Loucy (cell line): ENCODE measurements around the gene PRR35.

Experiments used
- H2AFZ ChIP-seq: fragments of 200-600 bp; sonication (generic); 2 replicates; pipeline ENCODE4 v1.6.0; 2016; ENCODE audit warnings: antibody characterized with exemption, mild to moderate bottlenecking, low read length, moderate library complexity
- H3F3A ChIP-seq: fragments of 200-600 bp; 2 replicates; pipeline ENCODE4 v1.6.0; 2016; ENCODE audit warnings: antibody characterized with exemption, low read depth, mild to moderate bottlenecking
- H3K27me3 ChIP-seq: fragments of 200-600 bp; sonication (generic); 2 replicates; pipeline ENCODE4 v1.6.1; 2014; ENCODE audit warnings: low read length, mild to moderate bottlenecking; ENCODE audit not compliant: insufficient read depth, poor library complexity, severe bottlenecking
- H3K36me3 ChIP-seq: fragments of 200-600 bp; sonication (generic); 2 replicates; pipeline ENCODE4 v1.6.1; 2016; ENCODE audit warnings: low read length; ENCODE audit not compliant: insufficient read depth
- H3K4me1 ChIP-seq: fragments of 200-600 bp; sonication (generic); 2 replicates; pipeline ENCODE4 v1.5.1; 2014; ENCODE audit warnings: low read length, mild to moderate bottlenecking; ENCODE audit not compliant: insufficient read depth, poor library complexity, severe bottlenecking
- H3K4me2 ChIP-seq: fragments of 200-600 bp; sonication (generic); 2 replicates; pipeline ENCODE4 v1.6.0; 2014; ENCODE audit warnings: antibody characterized with exemption, low read length, low read depth, mild to moderate bottlenecking; ENCODE audit not compliant: poor library complexity, severe bottlenecking
- H3K4me3 ChIP-seq: fragments of 200-600 bp; sonication (generic); 2 replicates; pipeline ENCODE4 v1.5.1; 2014; ENCODE audit warnings: low read length, mild to moderate bottlenecking, mixed read lengths; ENCODE audit not compliant: poor library complexity, severe bottlenecking
- H3K79me2 ChIP-seq: fragments of 200-600 bp; sonication (generic); 2 replicates; pipeline ENCODE4 v1.6.1; 2014; ENCODE audit warnings: low read length; ENCODE audit not compliant: insufficient read depth
- H3K9ac ChIP-seq: fragments of 200-600 bp; sonication (generic); 2 replicates; pipeline ENCODE4 v1.6.0; 2014; ENCODE audit warnings: mild to moderate bottlenecking, low read depth, low read length, moderate library complexity; ENCODE audit not compliant: poor library complexity, severe bottlenecking
- H3K9me2 ChIP-seq: fragments of 200-600 bp; sonication (generic); replicated peaks from 2 replicates; pipeline ENCODE4 v1.6.1; 2016; ENCODE audit warnings: low read depth, low read length, mixed read lengths
- H3K9me3 ChIP-seq: fragments of 200-600 bp; sonication (generic); 2 replicates; pipeline ENCODE4 v1.6.1; 2014; ENCODE audit warnings: mild to moderate bottlenecking, antibody characterized with exemption, low read length, low read depth; ENCODE audit not compliant: insufficient read depth
- H4K20me1 ChIP-seq: fragments of 200-600 bp; sonication (generic); 2 replicates; pipeline ENCODE4 v1.6.0; 2014; ENCODE audit warnings: antibody characterized with exemption, low read length, mild to moderate bottlenecking; ENCODE audit not compliant: insufficient read depth, poor library complexity, severe bottlenecking
- EZH2phosphoT487 ChIP-seq: fragments of 200-600 bp; IDR thresholded peaks from 2 replicates; pipeline ENCODE4 v1.6.1; 2018; ENCODE audit warnings: antibody characterized with exemption, mild to moderate bottlenecking, moderate library complexity, borderline replicate concordance
- TF ChIP-seq, protein P1 (sequence below): fragments of 200-600 bp; sonication (generic); conservative IDR thresholded peaks from 2 replicates; pipeline ENCODE4 v1.5.1; 2014; ENCODE audit warnings: mild to moderate bottlenecking, antibody characterized with exemption, low read length

PRR35 gene

DNA sequence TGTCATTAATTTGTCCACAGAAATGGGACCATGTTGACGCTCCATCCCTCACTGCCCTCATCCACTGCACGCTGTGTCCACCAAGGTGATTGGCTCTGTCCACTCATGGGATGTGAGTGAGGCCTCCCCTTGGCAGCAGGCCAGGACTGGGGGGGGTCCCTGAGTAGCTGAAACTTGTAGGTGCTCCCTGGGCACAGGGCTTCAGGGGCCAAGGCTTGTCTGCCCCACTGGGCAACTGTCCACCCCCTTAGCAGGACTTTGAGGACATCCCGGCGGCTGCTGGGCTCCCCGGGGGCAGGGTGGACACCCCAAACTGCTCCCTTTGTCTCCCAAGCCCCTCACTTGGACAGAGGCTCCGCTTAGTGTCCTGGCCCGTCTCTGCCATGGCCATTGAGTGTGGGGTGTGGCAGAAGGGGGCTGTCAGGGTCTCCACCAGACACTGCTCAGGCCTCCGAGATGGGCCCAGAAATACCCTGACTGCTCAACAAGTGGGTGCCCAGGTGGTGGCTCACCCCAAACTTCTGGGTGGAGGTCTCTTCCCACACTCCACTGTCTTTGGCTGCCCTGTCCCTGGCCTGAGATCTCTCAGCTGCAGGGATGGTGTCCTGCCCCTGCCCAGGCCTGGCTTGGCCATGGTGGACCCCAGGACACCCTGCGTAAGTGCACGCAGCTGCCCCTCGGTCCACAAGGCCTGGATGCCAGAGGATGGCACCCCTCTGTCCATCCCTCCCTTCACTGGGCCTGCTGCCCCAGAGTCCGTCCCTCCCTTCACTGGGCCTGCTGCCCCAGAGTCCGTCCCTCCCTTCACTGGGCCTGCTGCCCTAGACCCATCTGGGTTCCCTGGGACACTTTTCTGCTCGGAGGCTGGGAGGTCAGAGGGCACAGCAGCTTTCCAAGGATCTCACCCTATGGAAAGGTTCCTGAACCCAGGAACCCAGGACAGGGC lies 26.7 kb downstream of the PRR35 start:
- H2AFZ ChIP-seq = no peak overlapping the region
- peak overlapping the region; percentile 75 for H3K4me2 ChIP-seq
- H3K27me3 ChIP-seq = no peaks in the 10 kb centered on the region
- peaks cover 27% of the 10 kb centered on the region; the same call in 1 of the 2 replicates for H3K79me2 ChIP-seq
- no peaks in the 10 kb centered on the region for H3K9me3 ChIP-seq
- no peaks in the 10 kb centered on the region for H3K36me3 ChIP-seq
- peak overlapping the region; percentile 83 for H3K4me3 ChIP-seq
- H3K9me2 ChIP-seq = no peaks in the 10 kb centered on the region
- no peaks in the 10 kb centered on the region for H3F3A ChIP-seq
- TF ChIP-seq, protein P1, sequence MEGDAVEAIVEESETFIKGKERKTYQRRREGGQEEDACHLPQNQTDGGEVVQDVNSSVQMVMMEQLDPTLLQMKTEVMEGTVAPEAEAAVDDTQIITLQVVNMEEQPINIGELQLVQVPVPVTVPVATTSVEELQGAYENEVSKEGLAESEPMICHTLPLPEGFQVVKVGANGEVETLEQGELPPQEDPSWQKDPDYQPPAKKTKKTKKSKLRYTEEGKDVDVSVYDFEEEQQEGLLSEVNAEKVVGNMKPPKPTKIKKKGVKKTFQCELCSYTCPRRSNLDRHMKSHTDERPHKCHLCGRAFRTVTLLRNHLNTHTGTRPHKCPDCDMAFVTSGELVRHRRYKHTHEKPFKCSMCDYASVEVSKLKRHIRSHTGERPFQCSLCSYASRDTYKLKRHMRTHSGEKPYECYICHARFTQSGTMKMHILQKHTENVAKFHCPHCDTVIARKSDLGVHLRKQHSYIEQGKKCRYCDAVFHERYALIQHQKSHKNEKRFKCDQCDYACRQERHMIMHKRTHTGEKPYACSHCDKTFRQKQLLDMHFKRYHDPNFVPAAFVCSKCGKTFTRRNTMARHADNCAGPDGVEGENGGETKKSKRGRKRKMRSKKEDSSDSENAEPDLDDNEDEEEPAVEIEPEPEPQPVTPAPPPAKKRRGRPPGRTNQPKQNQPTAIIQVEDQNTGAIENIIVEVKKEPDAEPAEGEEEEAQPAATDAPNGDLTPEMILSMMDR = no peak
- TF ChIP-seq EZH2phosphoT487 = no peak
- peaks cover 6% of the 10 kb centered on the region for H4K20me1 ChIP-seq
- H3K4me1 ChIP-seq = peaks cover 7% of the 10 kb centered on the region
- H3K9ac ChIP-seq = peak overlapping the region; percentile 85

GRCh38 chr16:588639-588888 lies 28.4 kb downstream of the PRR35 start:
- peak overlapping the region; percentile 83 for H3K4me3 ChIP-seq
- H3F3A ChIP-seq = no peaks in the 10 kb centered on the region
- peak overlapping the region; percentile 85 for H3K9ac ChIP-seq
- peaks cover 41% of the 10 kb centered on the region; the same call in 1 of the 2 replicates for H3K79me2 ChIP-seq
- peak overlapping the region; percentile 75 for H3K4me2 ChIP-seq
- H4K20me1 ChIP-seq = peaks cover 6% of the 10 kb centered on the region
- no peaks in the 10 kb centered on the region for H3K9me2 ChIP-seq
- TF ChIP-seq, protein P1 = no peak
- TF ChIP-seq EZH2phosphoT487 = no peak
- peaks cover 24% of the 10 kb centered on the region for H3K4me1 ChIP-seq
- no peaks in the 10 kb centered on the region for H3K27me3 ChIP-seq
- H3K9me3 ChIP-seq = no peaks in the 10 kb centered on the region
- no peak overlapping the region for H2AFZ ChIP-seq
- H3K36me3 ChIP-seq = no peaks in the 10 kb centered on the region

DNA sequence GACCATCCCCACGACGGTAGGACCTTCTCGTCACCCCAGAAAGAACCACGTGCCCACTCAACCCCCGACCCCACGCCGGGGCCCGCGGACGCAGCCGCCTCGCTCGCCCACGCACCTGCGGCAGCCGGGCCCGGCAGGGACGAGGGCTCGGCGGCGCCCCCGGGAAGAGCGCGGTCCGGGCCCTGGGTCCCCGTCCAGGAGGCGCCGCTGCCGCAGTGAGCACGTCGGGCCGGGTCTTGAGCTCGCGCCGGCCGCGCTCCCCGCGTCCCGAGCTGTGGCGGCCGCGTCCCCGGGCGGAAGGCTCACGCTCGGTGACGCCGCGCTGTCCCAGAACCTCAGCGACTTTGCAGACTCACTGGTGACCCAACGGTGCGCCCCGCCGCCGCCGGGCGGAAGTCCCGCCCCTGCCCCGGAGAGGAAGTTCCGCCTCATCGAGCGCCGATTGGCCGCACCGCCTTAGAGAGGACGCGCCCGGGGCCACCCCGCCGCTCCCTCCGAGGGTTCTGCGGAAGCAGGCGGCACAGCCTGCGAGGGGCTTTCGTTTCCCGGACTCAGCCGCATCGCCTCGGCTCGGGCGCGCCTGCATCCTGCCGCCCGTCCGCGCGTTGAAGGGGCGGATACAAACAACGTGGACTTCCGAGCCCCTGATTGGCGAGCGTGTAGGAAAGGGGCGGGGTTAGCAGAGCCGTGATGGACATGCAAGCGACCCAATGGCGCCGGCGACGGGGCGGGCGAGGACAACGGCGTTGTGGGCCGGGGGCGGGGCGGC lies 28.9 kb downstream of the PRR35 start:
- Histone ChIP-seq H3K9ac (peak overlapping the region; percentile 85), H3K36me3 (no peaks in the 10 kb centered on the region), H3F3A (no peaks in the 10 kb centered on the region), H3K79me2 (peaks cover 46% of the 10 kb centered on the region; the same call in 1 of the 2 replicates), H2AFZ (peak overlapping the region; percentile 78), H3K27me3 (no peaks in the 10 kb centered on the region), H3K9me2 (no peaks in the 10 kb centered on the region), H3K4me3 (peak overlapping the region; percentile 83), H3K4me1 (peaks cover 25% of the 10 kb centered on the region), H3K9me3 (no peaks in the 10 kb centered on the region), H3K4me2 (peak overlapping the region; percentile 75), H4K20me1 (peaks cover 6% of the 10 kb centered on the region)
- TF ChIP-seq, protein P1 = no peak
- no peak for TF ChIP-seq EZH2phosphoT487
